ENCODE measurements around the gene TXNDC11. TPM values are rescaled to one million over a fixed set of nuclear protein-coding genes. Genes with fewer than 3 reads are reported as not detected.

The TXNDC11 gene
- total and polyA plus RNA-seq, 2 experiments from 2014 or later, result 24.5 to 25.9 TPM

GRCh38 chr16:11729787-11730186 is 12.9 kb downstream of the TXNDC11 start:
- H2AFZ ChIP-seq, result no peak overlapping the region
- no peaks in the 10 kb centered on the region for H3K27me3 ChIP-seq (replicated peaks; ENCODE audit: insufficient read depth)
- no peak for TF ChIP-seq EZH2phosphoT487 (IDR thresholded peaks at IDR 0.05; ENCODE audit: insufficient read depth, low read depth)
- no peak for TF ChIP-seq EZH2 (IDR thresholded peaks at IDR 0.05; ENCODE audit: insufficient read depth, poor library complexity, severe bottlenecking)
- peaks cover 6% of the 10 kb centered on the region; the same call in 1 of the 2 replicates for H3F3A ChIP-seq (ENCODE audit: insufficient read depth)
- no peak overlapping the region for H3K27ac ChIP-seq
- no peak for DNase-seq
- H3K36me3 ChIP-seq (ENCODE audit: low read depth), result peaks cover 60% of the 10 kb centered on the region
- no peak overlapping the region for H3K4me3 ChIP-seq
- no peaks in the 10 kb centered on the region for H3K9me3 ChIP-seq (ENCODE audit: low read depth)
- no peaks in the 10 kb centered on the region for H4K20me1 ChIP-seq (ENCODE audit: insufficient read depth)
- no peaks in the 10 kb centered on the region; the same call in 1 of the 2 replicates for H3K4me1 ChIP-seq (ENCODE audit: insufficient read depth)
- in situ Hi-C loops (cut with MboI), result loop anchor here (10.0 kb wide), 1 partner anchor 335 kb away; no protein-coding TSS in a partner anchor
- no peak overlapping the region for H3K9ac ChIP-seq
- 98 to 100% methylated on average over 3 of the region's 3 CpGs for WGBS, 2 experiments (ENCODE audit: low coverage in 1 of 2, low lambda C conversion rate in 2 of 2, missing lambda C conversion rate in 2 of 2)
- H3K79me2 ChIP-seq (ENCODE audit: insufficient read depth), result peaks cover 97% of the 10 kb centered on the region
- H3K9me2 ChIP-seq (ENCODE audit: insufficient read depth), result no peaks in the 10 kb centered on the region
- H3K4me2 ChIP-seq (ENCODE audit: unreplicated experiment), result no peak overlapping the region

GRCh38 chr16:11727796-11728543 is 14.7 kb downstream of the TXNDC11 start:
- Histone ChIP-seq H3K4me1 (ENCODE audit: insufficient read depth) (no peaks in the 10 kb centered on the region; the same call in 1 of the 2 replicates), H3K9me2 (ENCODE audit: insufficient read depth) (no peaks in the 10 kb centered on the region), H3K9me3 (ENCODE audit: low read depth) (no peaks in the 10 kb centered on the region), H3K4me3 (no peak overlapping the region), H3K9ac (no peak overlapping the region), H3K27me3 (replicated peaks; ENCODE audit: insufficient read depth) (no peaks in the 10 kb centered on the region), H3F3A (ENCODE audit: insufficient read depth) (peaks cover 6% of the 10 kb centered on the region; the same call in 1 of the 2 replicates), H3K36me3 (ENCODE audit: low read depth) (peaks cover 58% of the 10 kb centered on the region), H3K4me2 (ENCODE audit: unreplicated experiment) (no peak overlapping the region), H3K79me2 (ENCODE audit: insufficient read depth) (peaks cover 98% of the 10 kb centered on the region), H3K27ac (no peak overlapping the region), H4K20me1 (ENCODE audit: insufficient read depth) (no peaks in the 10 kb centered on the region), H2AFZ (no peak overlapping the region)
- no peak for DNase-seq
- 76 to 82% methylated on average over 4 of the region's 4 CpGs for WGBS, 2 experiments (ENCODE audit: low coverage in 1 of 2, low lambda C conversion rate in 2 of 2, missing lambda C conversion rate in 2 of 2)
- in situ Hi-C loops (cut with MboI), result loop anchor here (10.0 kb wide), 1 partner anchor 333 kb away; no protein-coding TSS in a partner anchor
- TF ChIP-seq EZH2 (IDR thresholded peaks at IDR 0.05; ENCODE audit: insufficient read depth, poor library complexity, severe bottlenecking), result no peak
- no peak for TF ChIP-seq EZH2phosphoT487 (IDR thresholded peaks at IDR 0.05; ENCODE audit: insufficient read depth, low read depth)

- no peak overlapping the region for H3K4me3 ChIP-seq
- H3K4me2 ChIP-seq (ENCODE audit: unreplicated experiment), result no peak overlapping the region
- DNase-seq, result no peak
- in situ Hi-C loops (cut with MboI), result loop anchor here (10.0 kb wide), 1 partner anchor 331 kb away; no protein-coding TSS in a partner anchor
- no peaks in the 10 kb centered on the region for H3K9me3 ChIP-seq (ENCODE audit: low read depth)
- no peaks in the 10 kb centered on the region; the same call in 1 of the 2 replicates for H3K4me1 ChIP-seq (ENCODE audit: insufficient read depth)
- no peaks in the 10 kb centered on the region for H3K27me3 ChIP-seq (replicated peaks; ENCODE audit: insufficient read depth)
- H3K36me3 ChIP-seq (ENCODE audit: low read depth), result peaks cover 69% of the 10 kb centered on the region
- H3F3A ChIP-seq (ENCODE audit: insufficient read depth), result peaks cover 6% of the 10 kb centered on the region; the same call in 1 of the 2 replicates
- no peak overlapping the region for H2AFZ ChIP-seq
- WGBS, 2 experiments (ENCODE audit: low coverage in 1 of 2, low lambda C conversion rate in 2 of 2, missing lambda C conversion rate in 2 of 2), result 91 to 96% methylated on average over 8 of the region's 8 CpGs
- peaks cover 86% of the 10 kb centered on the region for H3K79me2 ChIP-seq (ENCODE audit: insufficient read depth)
- no peaks in the 10 kb centered on the region for H4K20me1 ChIP-seq (ENCODE audit: insufficient read depth)
- H3K9me2 ChIP-seq (ENCODE audit: insufficient read depth), result no peaks in the 10 kb centered on the region
- H3K27ac ChIP-seq, result no peak overlapping the region
- no peak overlapping the region for H3K9ac ChIP-seq
- no peak for TF ChIP-seq EZH2 (IDR thresholded peaks at IDR 0.05; ENCODE audit: insufficient read depth, poor library complexity, severe bottlenecking)
- no peak for TF ChIP-seq EZH2phosphoT487 (IDR thresholded peaks at IDR 0.05; ENCODE audit: insufficient read depth, low read depth)
Measured at GRCh38 chr16:11726008-11726407, 16.6 kb downstream of the TXNDC11 start.

- Histone ChIP-seq H3K79me2 (ENCODE audit: insufficient read depth) (peaks cover 81% of the 10 kb centered on the region), H4K20me1 (ENCODE audit: insufficient read depth) (no peaks in the 10 kb centered on the region), H3K9me3 (ENCODE audit: low read depth) (no peaks in the 10 kb centered on the region), H3K9me2 (ENCODE audit: insufficient read depth) (no peaks in the 10 kb centered on the region), H3K27me3 (replicated peaks; ENCODE audit: insufficient read depth) (no peaks in the 10 kb centered on the region), H3K4me2 (ENCODE audit: unreplicated experiment) (no peak overlapping the region), H3K9ac (no peak overlapping the region), H3F3A (ENCODE audit: insufficient read depth) (peaks cover 6% of the 10 kb centered on the region; the same call in 1 of the 2 replicates), H3K36me3 (ENCODE audit: low read depth) (peaks cover 74% of the 10 kb centered on the region), H3K4me1 (ENCODE audit: insufficient read depth) (no peaks in the 10 kb centered on the region; the same call in 1 of the 2 replicates), H3K27ac (no peak overlapping the region), H3K4me3 (no peak overlapping the region), H2AFZ (no peak overlapping the region)
- in situ Hi-C loops (cut with MboI), result loop anchor here (10.0 kb wide), 1 partner anchor 331 kb away; no protein-coding TSS in a partner anchor
- 87 to 90% methylated on average over 1 of the region's 1 CpG for WGBS, 2 experiments (ENCODE audit: low coverage in 1 of 2, low lambda C conversion rate in 2 of 2, missing lambda C conversion rate in 2 of 2)
- TF ChIP-seq EZH2 (IDR thresholded peaks at IDR 0.05; ENCODE audit: insufficient read depth, poor library complexity, severe bottlenecking) (no peak), EZH2phosphoT487 (IDR thresholded peaks at IDR 0.05; ENCODE audit: insufficient read depth, low read depth) (no peak)
- DNase-seq, result peak; percentile 8
Measured at GRCh38 chr16:11725457-11725856, 17.2 kb downstream of the TXNDC11 start.

Measured in GM23248 (cell line).